T-cell (primary cell): Measurements from ENCODE around the gene SVIP. TPM values are rescaled to one million over a fixed set of nuclear protein-coding genes. Genes with fewer than 3 reads are reported as not detected.

Experiments used
- ATAC-seq, 4 experiments: fragments of 200-7000 bp in 3 of 4; fragments of 150-1000 bp in 1 of 4; cut with Tn5 transposase; replicated peaks in 1 of 4; 1 replicate in 3 of 4; 2 replicates in 1 of 4; pipeline ENCODE4 v1.10.0; 2021; ENCODE audit warnings: moderate library complexity in 3 of 4, mild to moderate bottlenecking in 2 of 4, moderate number of reproducible peaks in 1 of 4
- CTCF ChIA-PET, 2 donors: fragments of 300-600 bp; sonication (Branson Sonifier 250); formaldehyde crosslinking; loops; one replicate each; lab custom pipeline; 2022; ENCODE audit warnings: antibody characterized with exemption in 2 of 2; lab: Charles Lee
- POLR2A ChIA-PET, 2 donors: fragments of 300-600 bp; sonication (Branson Sonifier 250); formaldehyde crosslinking; loops; one replicate each; lab custom pipeline; 2022; ENCODE audit warnings: antibody characterized with exemption in 2 of 2; lab: Charles Lee
- DNase-seq, 35 experiments: peaks; one replicate each; pipeline versions ENCODE4 v3.0.0 to v3.0.0-alpha.2; 2013 to 2023
- H3K27ac ChIP-seq: one replicate; pipeline ENCODE4 v1.5.1; 2013; ENCODE audit warnings: low read length
- H3K27me3 ChIP-seq, 2 experiments: replicated peaks in 1 of 2; 1 replicate in 1 of 2; 2 replicates in 1 of 2; pipeline versions ENCODE4 v1.6.1 to v1.7.0; 2013; ENCODE audit warnings: low read length in 1 of 2, mixed read lengths in 1 of 2; ENCODE audit not compliant: control insufficient read depth in 2 of 2, insufficient read depth in 2 of 2; ENCODE audit errors: extremely low read depth in 1 of 2
- H3K36me3 ChIP-seq, 2 donors: 1 replicate in 1 of 2; 2 replicates in 1 of 2; pipeline versions ENCODE4 v1.6.1 to v1.7.0; 2013; ENCODE audit warnings: low read length in 1 of 2; ENCODE audit not compliant: control insufficient read depth in 2 of 2, insufficient read depth in 1 of 2; ENCODE audit errors: extremely low read depth in 1 of 2
- H3K4me1 ChIP-seq, 2 experiments: 1 replicate in 1 of 2; 2 replicates in 1 of 2; pipeline versions ENCODE4 v1.6.1 to v1.7.0; 2013; ENCODE audit warnings: low read length in 2 of 2, mixed read lengths in 1 of 2; ENCODE audit not compliant: insufficient read depth in 2 of 2, control insufficient read depth in 1 of 2; ENCODE audit errors: extremely low read depth in 1 of 2
- H3K4me3 ChIP-seq, 2 donors: 1 replicate in 1 of 2; 2 replicates in 1 of 2; pipeline versions ENCODE4 v1.5.1 to v1.7.0; 2013; ENCODE audit warnings: mild to moderate bottlenecking in 2 of 2, low read length in 1 of 2, moderate library complexity in 1 of 2; ENCODE audit not compliant: control insufficient read depth in 1 of 2; ENCODE audit errors: extremely low read depth in 1 of 2
- H3K9me3 ChIP-seq: 2 replicates; pipeline ENCODE4 v1.7.0; 2013
- H3K27ac Mint-ChIP-seq, 2 donors: one replicate each; pipeline ENCODE4 v1.8.0; 2020 to 2021; ENCODE audit warnings: mild to moderate bottlenecking in 2 of 2, mixed read lengths in 2 of 2
- H3K27me3 Mint-ChIP-seq, 2 donors: one replicate each; pipeline ENCODE4 v1.8.0; 2021 to 2022; ENCODE audit warnings: mixed read lengths in 2 of 2
- H3K36me3 Mint-ChIP-seq: one replicate; pipeline ENCODE4 v1.8.0; 2021; ENCODE audit warnings: mixed read lengths
- H3K4me1 Mint-ChIP-seq, 3 donors: one replicate each; pipeline ENCODE4 v1.8.0; 2020 to 2022; ENCODE audit warnings: mixed read lengths in 3 of 3, mild to moderate bottlenecking in 1 of 3
- H3K4me3 Mint-ChIP-seq, 3 donors: one replicate each; pipeline ENCODE4 v1.8.0; 2020 to 2022; ENCODE audit warnings: mild to moderate bottlenecking in 3 of 3, mixed read lengths in 3 of 3, moderate library complexity in 3 of 3
- H3K9me3 Mint-ChIP-seq, 3 donors: one replicate each; pipeline ENCODE4 v1.8.0; 2020 to 2022; ENCODE audit warnings: mixed read lengths in 3 of 3
- WGBS: methylation state at CpG from one replicate; pipeline ENCODE4 v1.1.5; 2013; ENCODE audit warnings: missing lambda C conversion rate; ENCODE audit not compliant: insufficient coverage; 5-methylcytosine and 5-hydroxymethylcytosine counted together
- total RNA-seq, 35 experiments: library from RNA in 6 of 35; stranded (reverse) in 6 of 35; fragments of 120-200 nt in 1 of 35; gene quantifications; one replicate each; pipeline versions ENCODE4 v1.2.1 to v1.2.4 and lab custom pipeline; 2013 to 2026

The SVIP gene
- total RNA-seq, 5 donors from 2014 or later (not counting 1 experiment from before 2014, with no cell fraction given): 40.9 to 53.4 (median 48.4) TPM

DNA sequence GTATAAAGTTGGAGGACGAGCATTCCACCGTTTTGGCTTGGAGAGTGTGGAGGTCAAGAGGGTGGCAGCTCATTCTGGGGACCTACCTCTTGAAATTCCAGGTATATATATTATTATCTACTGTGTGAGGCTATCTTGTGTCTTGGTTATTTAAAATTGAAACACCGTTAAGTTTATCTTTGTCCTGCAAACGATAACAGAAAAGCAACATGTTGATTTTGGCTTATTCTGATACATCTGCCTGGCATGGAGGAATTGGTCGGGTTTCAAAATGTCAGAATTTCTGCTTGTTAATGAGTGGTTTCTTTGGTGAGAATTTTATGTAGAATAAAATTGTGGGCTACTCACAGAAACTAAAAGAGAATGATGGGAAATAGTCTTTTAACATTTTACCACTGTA, 54.4 kb downstream of the SVIP start:
- no peaks in the 10 kb centered on the region for H3K36me3 ChIP-seq
- H3K36me3 Mint-ChIP-seq: no peaks in the 10 kb centered on the region
- no CpG with 5 or more reads among the region's 5 CpGs for WGBS
- no peaks in the 10 kb centered on the region for H3K4me1 Mint-ChIP-seq
- no peak for ATAC-seq
- H3K27ac Mint-ChIP-seq: no peak overlapping the region
- H3K27ac ChIP-seq: no peak overlapping the region
- no peaks in the 10 kb centered on the region for H3K9me3 ChIP-seq
- H3K27me3 Mint-ChIP-seq: peaks cover 7 to 9% of the 10 kb centered on the region in 2 donors
- H3K4me3 ChIP-seq: no peak overlapping the region
- H3K9me3 Mint-ChIP-seq: no peaks in the 10 kb centered on the region
- H3K4me3 Mint-ChIP-seq: no peak overlapping the region
- H3K4me1 ChIP-seq: no peaks in the 10 kb centered on the region
- H3K27me3 ChIP-seq: no peaks in the 10 kb centered on the region
- ChIA-PET CTCF (interaction anchor here in 1 of 2 donors (0.7 kb wide), 1 partner anchor 148 kb away, joined by 3 read pairs; no protein-coding TSS in a partner anchor), POLR2A (no interaction called here)
- DNase-seq: no peak

GRCh38 chr11:22774716-22775115, 54.9 kb downstream of the SVIP start:
- H3K36me3 Mint-ChIP-seq: no peaks in the 10 kb centered on the region
- Histone ChIP-seq H3K36me3 (no peaks in the 10 kb centered on the region), H3K9me3 (no peaks in the 10 kb centered on the region), H3K27me3 (no peaks in the 10 kb centered on the region), H3K4me1 (no peaks in the 10 kb centered on the region), H3K4me3 (no peak overlapping the region), H3K27ac (no peak overlapping the region)
- no peaks in the 10 kb centered on the region for H3K4me1 Mint-ChIP-seq
- CTCF ChIA-PET: no interaction called here
- no peaks in the 10 kb centered on the region for H3K9me3 Mint-ChIP-seq
- peaks cover 7 to 9% of the 10 kb centered on the region in 2 donors for H3K27me3 Mint-ChIP-seq
- POLR2A ChIA-PET: no interaction called here
- DNase-seq (no peak), ATAC-seq (no peak)
- H3K27ac Mint-ChIP-seq: no peak overlapping the region
- WGBS: 68% methylated on average over 2 of the region's 2 CpGs
- H3K4me3 Mint-ChIP-seq: no peak overlapping the region

DNA sequence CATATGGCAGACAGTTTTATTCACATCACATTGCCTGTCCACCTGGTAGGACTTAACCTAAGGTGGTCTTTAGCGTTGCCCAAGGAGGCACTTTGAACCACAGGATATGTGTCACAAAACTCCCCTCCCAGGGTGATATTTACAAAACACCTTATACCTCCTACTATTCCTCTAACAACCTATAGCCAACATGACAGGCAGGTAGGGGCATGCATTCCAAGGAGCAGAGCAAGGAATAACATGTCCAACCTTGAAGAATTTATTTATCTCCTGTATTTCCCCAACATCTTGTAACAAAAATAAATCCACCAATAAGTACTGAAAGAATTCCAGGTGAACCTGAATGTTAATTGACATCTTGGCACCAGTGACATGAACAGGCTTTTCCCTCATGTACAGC, 60.5 kb downstream of the SVIP start:
- no peaks in the 10 kb centered on the region for H3K36me3 Mint-ChIP-seq
- Histone ChIP-seq H3K36me3 (no peaks in the 10 kb centered on the region), H3K4me3 (no peak overlapping the region), H3K9me3 (no peaks in the 10 kb centered on the region), H3K27me3 (no peaks in the 10 kb centered on the region), H3K27ac (no peak overlapping the region), H3K4me1 (no peaks in the 10 kb centered on the region)
- peaks cover 0 to 3% of the 10 kb centered on the region in 2 donors for H3K27me3 Mint-ChIP-seq
- H3K9me3 Mint-ChIP-seq: no peaks in the 10 kb centered on the region
- no peak for ATAC-seq
- H3K4me1 Mint-ChIP-seq: no peaks in the 10 kb centered on the region
- ChIA-PET CTCF (no interaction called here), POLR2A (no interaction called here)
- H3K4me3 Mint-ChIP-seq: no peak overlapping the region
- 89% methylated on average over 1 of the region's 1 CpG for WGBS
- no peak for DNase-seq
- no peak overlapping the region for H3K27ac Mint-ChIP-seq

Other genes starting within 250 kb of the SVIP start
- 10 to 100 TPM in 4 of 5 donors, 1 to 10 TPM in 1; 8.5 to 23.5 (median 22.2) TPM for gene FANCF, start 204.0 kb downstream of the SVIP start, total RNA-seq
- gene GAS2, start 163.2 kb downstream of the SVIP start, total RNA-seq: 1 to 10 TPM; 2.1 to 4.2 (median 2.6) TPM
- gene CCDC179, start 30.7 kb upstream of the SVIP start, total RNA-seq: not detected